Measurements from ENCODE around the gene RXRA. TPM values are rescaled to one million over a fixed set of nuclear protein-coding genes. Genes with fewer than 3 reads are reported as not detected.

The RXRA gene
- total and polyA plus RNA-seq, 2 of the 13 experiments (the other 11 are each of a cell fraction or from before 2014, with no cell fraction given), result 18.9 to 29.2 TPM

- TF ChIP-seq ZNF672 (CRISPR knock-in tag; IDR thresholded peaks at IDR 0.05) (no peak), ZUFSP (CRISPR knock-in tag; IDR thresholded peaks at IDR 0.05; ENCODE audit: borderline replicate concordance) (no peak), KAT8 (CRISPR knock-in tag; IDR thresholded peaks at IDR 0.05) (0 out of 2 replicates have a peak, but pooled peaks have one; percentile 23), ZBTB42 (CRISPR knock-in tag; IDR thresholded peaks at IDR 0.05) (no peak), AKAP8 (CRISPR knock-in tag; IDR thresholded peaks at IDR 0.05) (no peak; the same call in 1 of the 2 replicates), KDM5B (CRISPR knock-in tag; IDR thresholded peaks at IDR 0.05; ENCODE audit: borderline replicate concordance) (peak; percentile 64; the same call in 1 of the 2 replicates), TSC22D2 (CRISPR knock-in tag; IDR thresholded peaks at IDR 0.05; ENCODE audit: borderline replicate concordance) (0 out of 2 replicates have a peak, but pooled peaks have one; percentile 22), ZKSCAN5 (CRISPR knock-in tag; IDR thresholded peaks at IDR 0.05) (no peak), ZNF468 (CRISPR knock-in tag; IDR thresholded peaks at IDR 0.05) (no peak), ATF6 (CRISPR knock-in tag; conservative IDR thresholded peaks at IDR 0.05) (no peak), NR1H2 (CRISPR knock-in tag; IDR thresholded peaks at IDR 0.05; ENCODE audit: borderline replicate concordance, low read depth) (no peak), AGO1 (IDR thresholded peaks at IDR 0.05; ENCODE audit: low read depth, low read length, poor library complexity, severe bottlenecking) (no peak), ZNF773 (CRISPR knock-in tag; IDR thresholded peaks at IDR 0.05; ENCODE audit: borderline replicate concordance) (no peak), CCAR2 (optimal IDR thresholded peaks at IDR 0.05; ENCODE audit: low read depth, low read length) (no peak), ZNF761 (CRISPR knock-in tag; conservative IDR thresholded peaks at IDR 0.05) (no peak), ISL2 (CRISPR knock-in tag; IDR thresholded peaks at IDR 0.05) (no peak)
- TF ChIP-seq, protein P1, sequence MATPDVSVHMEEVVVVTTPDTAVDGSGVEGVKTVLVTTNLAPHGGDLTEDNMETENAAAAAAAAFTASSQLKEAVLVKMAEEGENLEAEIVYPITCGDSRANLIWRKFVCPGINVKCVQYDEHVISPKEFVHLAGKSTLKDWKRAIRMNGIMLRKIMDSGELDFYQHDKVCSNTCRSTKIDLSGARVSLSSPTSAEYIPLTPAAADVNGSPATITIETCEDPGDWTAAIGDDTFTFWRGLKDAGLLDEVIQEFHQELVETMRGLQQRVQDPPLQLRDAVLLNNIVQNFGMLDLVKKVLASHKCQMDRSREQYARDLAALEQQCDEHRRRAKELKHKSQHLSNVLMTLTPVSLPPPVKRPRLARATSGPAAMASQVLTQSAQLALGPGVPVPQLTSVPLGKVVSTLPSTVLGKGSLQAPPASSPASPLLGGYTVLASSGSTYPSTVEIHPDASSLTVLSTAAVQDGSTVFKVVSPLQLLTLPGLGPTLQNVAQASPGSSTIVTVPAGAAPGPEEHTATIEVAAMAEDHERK (CRISPR knock-in tag; IDR thresholded peaks at IDR 0.05; ENCODE audit: low read depth), result no peak
- TF ChIP-seq, protein P2, sequence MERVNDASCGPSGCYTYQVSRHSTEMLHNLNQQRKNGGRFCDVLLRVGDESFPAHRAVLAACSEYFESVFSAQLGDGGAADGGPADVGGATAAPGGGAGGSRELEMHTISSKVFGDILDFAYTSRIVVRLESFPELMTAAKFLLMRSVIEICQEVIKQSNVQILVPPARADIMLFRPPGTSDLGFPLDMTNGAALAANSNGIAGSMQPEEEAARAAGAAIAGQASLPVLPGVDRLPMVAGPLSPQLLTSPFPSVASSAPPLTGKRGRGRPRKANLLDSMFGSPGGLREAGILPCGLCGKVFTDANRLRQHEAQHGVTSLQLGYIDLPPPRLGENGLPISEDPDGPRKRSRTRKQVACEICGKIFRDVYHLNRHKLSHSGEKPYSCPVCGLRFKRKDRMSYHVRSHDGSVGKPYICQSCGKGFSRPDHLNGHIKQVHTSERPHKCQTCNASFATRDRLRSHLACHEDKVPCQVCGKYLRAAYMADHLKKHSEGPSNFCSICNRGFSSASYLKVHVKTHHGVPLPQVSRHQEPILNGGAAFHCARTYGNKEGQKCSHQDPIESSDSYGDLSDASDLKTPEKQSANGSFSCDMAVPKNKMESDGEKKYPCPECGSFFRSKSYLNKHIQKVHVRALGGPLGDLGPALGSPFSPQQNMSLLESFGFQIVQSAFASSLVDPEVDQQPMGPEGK (CRISPR knock-in tag; IDR thresholded peaks at IDR 0.05), result peak; percentile 87
- TF ChIP-seq, protein P3, sequence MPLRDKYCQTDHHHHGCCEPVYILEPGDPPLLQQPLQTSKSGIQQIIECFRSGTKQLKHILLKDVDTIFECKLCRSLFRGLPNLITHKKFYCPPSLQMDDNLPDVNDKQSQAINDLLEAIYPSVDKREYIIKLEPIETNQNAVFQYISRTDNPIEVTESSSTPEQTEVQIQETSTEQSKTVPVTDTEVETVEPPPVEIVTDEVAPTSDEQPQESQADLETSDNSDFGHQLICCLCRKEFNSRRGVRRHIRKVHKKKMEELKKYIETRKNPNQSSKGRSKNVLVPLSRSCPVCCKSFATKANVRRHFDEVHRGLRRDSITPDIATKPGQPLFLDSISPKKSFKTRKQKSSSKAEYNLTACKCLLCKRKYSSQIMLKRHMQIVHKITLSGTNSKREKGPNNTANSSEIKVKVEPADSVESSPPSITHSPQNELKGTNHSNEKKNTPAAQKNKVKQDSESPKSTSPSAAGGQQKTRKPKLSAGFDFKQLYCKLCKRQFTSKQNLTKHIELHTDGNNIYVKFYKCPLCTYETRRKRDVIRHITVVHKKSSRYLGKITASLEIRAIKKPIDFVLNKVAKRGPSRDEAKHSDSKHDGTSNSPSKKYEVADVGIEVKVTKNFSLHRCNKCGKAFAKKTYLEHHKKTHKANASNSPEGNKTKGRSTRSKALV (CRISPR knock-in tag; IDR thresholded peaks at IDR 0.05), result peak; percentile 29; the same call in 1 of the 2 replicates
These were observed 5.3 kb upstream of the RXRA start (continued) for GRCh38 chr9:134320868-134321471.
